C4-2B (cell line): ENCODE data around the gene ACVR2B.

Experiments
- CTCF ChIP-seq: fragments of 450-650 bp; conservative IDR thresholded peaks from 2 replicates; pipeline ENCODE4 v1.5.1; 2017; ENCODE audit warnings: mild to moderate bottlenecking
- ZFX ChIP-seq: fragments of 450-650 bp; IDR thresholded peaks from 2 replicates; pipeline ENCODE4 v1.6.1; 2017

DNA sequence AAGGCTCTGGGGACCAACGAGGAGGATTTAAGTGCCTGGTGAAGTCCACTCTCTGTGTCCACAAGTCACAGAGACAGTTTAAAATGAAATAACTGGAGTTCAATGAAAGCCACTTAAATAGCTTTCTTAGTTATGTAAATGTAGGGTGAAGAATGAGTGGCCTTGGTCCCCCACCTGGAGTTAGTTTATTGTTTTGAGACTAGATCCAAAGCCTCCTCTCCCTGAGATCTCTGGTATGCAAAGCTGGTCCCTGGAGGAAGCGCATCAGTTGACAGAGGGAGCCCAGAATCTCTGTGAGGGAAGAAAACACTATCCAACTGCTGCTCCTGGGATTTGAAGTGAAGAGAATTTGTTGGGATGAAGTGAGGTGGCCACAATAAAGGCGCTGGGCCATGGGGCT is 83.0 kb downstream of the ACVR2B start:
- TF ChIP-seq CTCF = no peak
- no peak for TF ChIP-seq ZFX
